ENCODE measurements around the gene MRPL51.

GRCh38 chr12:6459004-6459337 is 34.1 kb downstream of the MRPL51 start:
- no peak for TF ChIP-seq EGR1 (IDR thresholded peaks at IDR 0.05)
- TF ChIP-seq YY1 (IDR thresholded peaks at IDR 0.05; ENCODE audit: low read depth), result no peak
- no peak for TF ChIP-seq CEBPB (IDR thresholded peaks at IDR 0.05)
- TF ChIP-seq NFIC (IDR thresholded peaks at IDR 0.05), result no peak
- TF ChIP-seq EP300 (IDR thresholded peaks at IDR 0.05; ENCODE audit: borderline replicate concordance), result no peak
- TF ChIP-seq CREB1 (IDR thresholded peaks at IDR 0.05; ENCODE audit: low read depth), result no peak
- TF ChIP-seq TEAD4 (IDR thresholded peaks at IDR 0.05), result no peak
- TF ChIP-seq TAF1 (IDR thresholded peaks at IDR 0.05; ENCODE audit: low read depth), result no peak
- no peak for TF ChIP-seq REST (IDR thresholded peaks at IDR 0.05; ENCODE audit: low read depth)
- no peak for TF ChIP-seq FOXM1 (IDR thresholded peaks at IDR 0.05; ENCODE audit: borderline replicate concordance, low read depth)

Data from Ishikawa (cell line).